Smooth muscle cell (in vitro differentiated cells): Measurements from ENCODE around the gene ROPN1. TPM values are rescaled to one million over a fixed set of nuclear protein-coding genes. Genes with fewer than 3 reads are reported as not detected.
"Not testable (repeated sequence)": the region's sequence is repeated elsewhere in the genome, so short reads cannot be mapped to it uniquely, and the experiment has no call there.

ENCODE experiments used
- DNase-seq: peaks from one replicate; lab custom pipeline; 2025; ENCODE audit not compliant: unreplicated experiment; lab: John Stamatoyannopoulos, UW
- H2AFZ ChIP-seq: fragments of 200-600 bp; sonication (generic); 2 replicates; pipeline ENCODE4 v1.6.0; 2016; ENCODE audit warnings: antibody characterized with exemption, low read depth, mild to moderate bottlenecking
- H3F3A ChIP-seq: fragments of 200-600 bp; sonication (generic); 2 replicates; pipeline ENCODE4 v1.6.0; 2017; ENCODE audit warnings: antibody characterized with exemption, low read depth
- H3K27ac ChIP-seq: fragments of 200-600 bp; sonication (generic); 2 replicates; pipeline ENCODE4 v1.5.1; 2016; ENCODE audit warnings: low read depth, mild to moderate bottlenecking
- H3K27me3 ChIP-seq: fragments of 200-600 bp; sonication (generic); 2 replicates; pipeline ENCODE4 v1.6.1; 2016; ENCODE audit warnings: low read depth, mild to moderate bottlenecking
- H3K36me3 ChIP-seq: fragments of 200-600 bp; sonication (generic); 2 replicates; pipeline ENCODE4 v1.5.1; 2016; ENCODE audit warnings: low read depth
- H3K4me1 ChIP-seq: fragments of 200-600 bp; sonication (generic); 2 replicates; pipeline ENCODE4 v1.5.1; 2016; ENCODE audit warnings: low read depth
- H3K4me2 ChIP-seq: fragments of 200-600 bp; sonication (generic); 2 replicates; pipeline ENCODE4 v1.6.0; 2016; ENCODE audit warnings: mild to moderate bottlenecking
- H3K4me3 ChIP-seq: fragments of 200-600 bp; sonication (generic); 2 replicates; pipeline ENCODE4 v1.5.1; 2016; ENCODE audit warnings: mild to moderate bottlenecking
- H3K79me2 ChIP-seq: fragments of 200-600 bp; sonication (generic); 2 replicates; pipeline ENCODE4 v1.6.0; 2016; ENCODE audit warnings: low read depth, mild to moderate bottlenecking
- H3K9ac ChIP-seq: fragments of 200-600 bp; sonication (generic); 2 replicates; pipeline ENCODE4 v1.6.0; 2016; ENCODE audit warnings: low read depth
- H3K9me3 ChIP-seq: fragments of 200-600 bp; sonication (generic); replicated peaks from 2 replicates; pipeline ENCODE4 v1.5.1; 2016; ENCODE audit warnings: low read depth
- H4K20me1 ChIP-seq: fragments of 200-600 bp; sonication (generic); 2 replicates; pipeline ENCODE4 v1.6.0; 2016; ENCODE audit warnings: low read depth
- CTCF ChIP-seq: fragments of 200-600 bp; sonication (generic); IDR thresholded peaks from 2 replicates; pipeline ENCODE4 v1.5.1; 2017; ENCODE audit warnings: borderline replicate concordance, mild to moderate bottlenecking, antibody characterized with exemption; ENCODE audit not compliant: insufficient read depth, poor library complexity, severe bottlenecking
- WGBS: methylation state at CpG from one replicate; pipeline ENCODE4 v1.1.7; 2016; ENCODE audit warnings: low lambda C conversion rate; 5-methylcytosine and 5-hydroxymethylcytosine counted together
- polyA plus RNA-seq: library from polyadenylated mRNA; unstranded; fragments of >200 nt; fragmentation: Nextera tagmentation; extraction: Ambion mirVana; gene quantifications from 2 replicates; pipeline ENCODE4 v1.2.1, GENCODE V29; 2016
- total RNA-seq: library from RNA; depleted of rRNA; stranded (reverse); fragments of >200 nt; gene quantifications from 2 replicates; pipeline ENCODE4 v1.2.3, GENCODE V29; 2014

Gene ROPN1
- total and polyA plus RNA-seq, 2 experiments from 2014 or later: not detected

- no peak for DNase-seq
- no peak overlapping the region for H3K4me3 ChIP-seq
- no peak overlapping the region for H3K9ac ChIP-seq
- no peaks in the 10 kb centered on the region for H4K20me1 ChIP-seq
- H2AFZ ChIP-seq: no peak overlapping the region
- no peaks in the 10 kb centered on the region for H3K9me3 ChIP-seq
- TF ChIP-seq CTCF: no peak
- H3F3A ChIP-seq: no peaks in the 10 kb centered on the region
- no peaks in the 10 kb centered on the region for H3K27me3 ChIP-seq
- no peaks in the 10 kb centered on the region for H3K4me1 ChIP-seq
- no peaks in the 10 kb centered on the region for H3K79me2 ChIP-seq
- no peak overlapping the region for H3K4me2 ChIP-seq
- H3K36me3 ChIP-seq: no peaks in the 10 kb centered on the region
- 35% methylated on average over 3 of the region's 3 CpGs for WGBS
- H3K27ac ChIP-seq: no peak overlapping the region
These were observed 22.5 kb upstream of the ROPN1 start for GRCh38 chr3:124014366-124014942.

- H3K27ac ChIP-seq: peak overlapping the region; percentile 77
- WGBS: 97% methylated on average over 1 of the region's 1 CpG
- DNase-seq, H3K36me3 ChIP-seq, H3K4me2 ChIP-seq, H3K9ac ChIP-seq, H2AFZ ChIP-seq, H3K4me3 ChIP-seq, H3K79me2 ChIP-seq, H4K20me1 ChIP-seq, H3K9me3 ChIP-seq, H3K4me1 ChIP-seq, H3K27me3 ChIP-seq, H3F3A ChIP-seq: not testable (repeated sequence)
These were observed 16.4 kb upstream of the ROPN1 start for GRCh38 chr3:124008321-124008720.

DNA sequence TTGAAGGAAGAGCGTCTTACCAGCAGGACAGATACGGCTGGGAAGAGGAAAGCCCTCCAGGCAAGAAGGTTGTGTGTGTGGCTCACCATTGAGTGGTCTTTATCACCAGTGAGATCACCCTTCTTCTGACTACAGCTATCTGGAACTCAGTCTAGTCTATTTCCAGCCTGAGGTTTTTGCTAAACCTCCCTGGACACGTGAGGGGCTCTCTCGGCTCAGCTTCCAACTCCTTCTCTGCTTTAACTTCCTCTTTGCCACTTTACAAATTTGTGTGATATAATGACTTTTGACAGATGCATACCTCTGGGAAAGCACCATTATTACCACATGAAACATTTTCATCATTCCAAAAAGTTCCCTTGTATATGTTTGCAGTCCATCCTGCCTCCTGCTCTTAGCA lies 15.3 kb upstream of the ROPN1 start:
- H3F3A ChIP-seq: no peaks in the 10 kb centered on the region
- no peak for TF ChIP-seq CTCF
- H3K4me1 ChIP-seq: no peaks in the 10 kb centered on the region
- no peaks in the 10 kb centered on the region for H3K79me2 ChIP-seq
- H3K27me3 ChIP-seq: peaks cover 10% of the 10 kb centered on the region
- H3K36me3 ChIP-seq: no peaks in the 10 kb centered on the region
- no peaks in the 10 kb centered on the region for H4K20me1 ChIP-seq
- no peak for DNase-seq
- peak overlapping the region; percentile 31 for H3K4me2 ChIP-seq
- H3K9ac ChIP-seq: no peak overlapping the region
- H3K9me3 ChIP-seq: no peaks in the 10 kb centered on the region
- no peak overlapping the region for H2AFZ ChIP-seq
- H3K27ac ChIP-seq: peak overlapping the region; percentile 77
- WGBS: 20% methylated on average over 4 of the region's 4 CpGs
- no peak overlapping the region for H3K4me3 ChIP-seq

DNA sequence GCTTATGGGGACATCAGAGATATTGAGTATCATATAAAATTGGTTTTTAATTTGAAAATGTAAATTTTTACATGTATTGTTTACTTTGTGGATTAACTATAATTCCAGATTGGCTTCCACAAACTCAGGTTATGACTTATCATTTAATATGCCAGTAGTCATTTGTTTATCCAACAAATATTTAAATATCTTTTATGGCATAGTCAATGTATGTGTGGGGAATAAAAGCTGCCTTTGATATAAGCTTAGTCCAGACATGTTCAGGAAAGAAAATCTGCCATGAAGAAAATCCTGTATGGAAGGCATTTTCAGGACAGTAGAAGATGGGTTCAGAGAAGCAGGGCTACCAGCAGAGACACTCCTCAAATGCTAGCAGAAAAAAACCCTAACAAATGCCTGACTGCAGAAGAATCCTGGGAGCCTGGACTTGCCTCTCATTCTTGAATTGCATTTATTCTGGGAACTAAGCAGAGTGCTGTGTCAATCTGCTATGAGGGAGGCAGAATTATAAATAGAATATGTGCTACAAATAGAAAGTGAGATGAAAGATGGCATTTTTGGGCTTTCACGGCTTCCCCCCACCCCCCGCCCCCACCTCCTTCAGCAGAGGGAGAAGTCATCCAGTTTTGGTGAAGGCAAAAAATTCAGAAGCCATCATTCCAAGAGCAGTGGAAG lies 10.6 kb upstream of the ROPN1 start:
- H2AFZ ChIP-seq, DNase-seq, H3K79me2 ChIP-seq, H3K4me1 ChIP-seq, H3K4me3 ChIP-seq, H3F3A ChIP-seq, H3K4me2 ChIP-seq, H3K9me3 ChIP-seq, H3K9ac ChIP-seq, H4K20me1 ChIP-seq, H3K36me3 ChIP-seq, H3K27ac ChIP-seq: not testable (repeated sequence)
- whole genome bisulfite sequencing: 92% methylated on average over 2 of the region's 2 CpGs
- H3K27me3 ChIP-seq: peaks cover 44% of the 10 kb centered on the region

GRCh38 chr3:124001366-124001765 lies 9.4 kb upstream of the ROPN1 start:
- not testable (repeated sequence) for H3K27ac ChIP-seq, H3K79me2 ChIP-seq, DNase-seq, H4K20me1 ChIP-seq, H3K36me3 ChIP-seq, H3K9me3 ChIP-seq, H3F3A ChIP-seq, H2AFZ ChIP-seq, H3K4me2 ChIP-seq, H3K4me1 ChIP-seq, H3K9ac ChIP-seq, H3K4me3 ChIP-seq
- WGBS: 80% methylated on average over 6 of the region's 6 CpGs
- H3K27me3 ChIP-seq: peaks cover 44% of the 10 kb centered on the region
